ENCODE results near the gene CRYBA2.

DNA sequence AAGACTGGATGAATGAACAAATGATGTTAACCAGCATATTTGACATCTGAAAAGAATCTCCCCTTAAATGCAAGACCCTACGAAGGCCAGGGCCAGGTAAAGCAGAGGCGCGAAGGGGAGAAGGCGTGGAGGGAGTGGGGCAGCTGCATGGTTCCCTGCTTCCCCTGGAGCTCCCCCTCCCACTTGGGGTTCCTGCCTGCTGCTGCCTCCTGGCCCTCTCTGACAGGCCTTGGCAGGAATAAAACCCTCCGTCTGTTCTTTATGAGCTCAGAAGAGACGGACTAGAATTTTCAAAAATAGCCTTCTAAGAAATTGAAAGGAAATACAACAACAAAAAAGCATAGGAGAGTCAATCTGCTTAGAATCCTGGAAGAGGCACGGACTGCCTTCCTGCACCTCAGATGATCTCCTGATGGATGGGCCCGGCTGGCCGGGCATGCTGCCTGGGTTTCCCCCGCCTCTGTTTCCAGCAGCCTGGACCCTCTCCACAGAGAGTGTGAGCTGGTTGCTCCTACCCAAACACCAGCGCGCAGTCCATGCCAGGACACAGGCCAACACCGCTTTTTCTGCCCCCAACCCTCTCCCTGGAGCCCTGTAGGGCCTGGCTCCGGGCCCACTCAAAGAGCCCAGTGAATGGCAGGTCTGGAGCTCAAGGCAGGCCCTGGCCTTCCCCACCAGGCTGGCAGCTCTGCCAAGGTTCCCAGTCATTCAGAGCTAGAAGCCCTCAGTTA is 24.1 kb upstream of the CRYBA2 start:
- TF ChIP-seq CTCF (IDR thresholded peaks at IDR 0.05; ENCODE audit: extremely low read depth in 1 of 2, insufficient read depth in 1 of 2, low read depth in 1 of 2, low read length in 2 of 2) = no peak
- no peak for TF ChIP-seq EZH2 (IDR thresholded peaks at IDR 0.05; ENCODE audit: borderline replicate concordance, low read depth, low read length, severe bottlenecking)
- no peak for TF ChIP-seq POLR2A (IDR thresholded peaks at IDR 0.05; ENCODE audit: low read depth, low read length)
- TF ChIP-seq JUN (IDR thresholded peaks at IDR 0.05; ENCODE audit: borderline replicate concordance, insufficient read depth, insufficient read length, low read depth) = no peak
- TF ChIP-seq POLR2AphosphoS5 (IDR thresholded peaks at IDR 0.05; ENCODE audit: insufficient read depth, low read depth, low read length) = no peak
